GM23248 (cell line): ENCODE measurements around the gene RFTN1. TPM values are rescaled to one million over a fixed set of nuclear protein-coding genes. Genes with fewer than 3 reads are reported as not detected.

Experiments used
- DNase-seq: peaks from one replicate; pipeline ENCODE4 v3.0.0-alpha.2; 2015
- H2AFZ ChIP-seq: fragments of 200-600 bp; sonication (generic); 2 replicates; pipeline ENCODE4 v1.6.1; 2016; ENCODE audit warnings: antibody characterized with exemption
- H3F3A ChIP-seq: fragments of 200-600 bp; sonication (generic); 2 replicates; pipeline ENCODE4 v1.6.1; 2016; ENCODE audit warnings: mild to moderate bottlenecking, antibody characterized with exemption, mixed run types; ENCODE audit not compliant: insufficient read depth
- H3K27ac ChIP-seq: fragments of 200-600 bp; sonication (generic); 2 replicates; pipeline ENCODE4 v1.5.1; 2016; ENCODE audit warnings: mild to moderate bottlenecking
- H3K27me3 ChIP-seq: fragments of 200-600 bp; sonication (generic); replicated peaks from 2 replicates; pipeline ENCODE4 v1.6.1; 2016; ENCODE audit warnings: mild to moderate bottlenecking; ENCODE audit not compliant: insufficient read depth
- H3K36me3 ChIP-seq: fragments of 200-600 bp; sonication (generic); 2 replicates; pipeline ENCODE4 v1.6.1; 2016; ENCODE audit warnings: low read depth, mild to moderate bottlenecking
- H3K4me1 ChIP-seq: fragments of 200-600 bp; sonication (generic); 2 replicates; pipeline ENCODE4 v1.6.1; 2016; ENCODE audit warnings: mild to moderate bottlenecking; ENCODE audit not compliant: insufficient read depth
- H3K4me2 ChIP-seq: fragments of 200-600 bp; sonication (generic); one replicate; pipeline ENCODE4 v1.6.1; 2016; ENCODE audit warnings: mild to moderate bottlenecking; ENCODE audit not compliant: unreplicated experiment
- H3K4me3 ChIP-seq: fragments of 200-600 bp; sonication (generic); 2 replicates; pipeline ENCODE4 v1.5.1; 2016; ENCODE audit warnings: mild to moderate bottlenecking
- H3K79me2 ChIP-seq: fragments of 200-600 bp; sonication (generic); 2 replicates; pipeline ENCODE4 v1.6.1; 2016; ENCODE audit warnings: mild to moderate bottlenecking; ENCODE audit not compliant: insufficient read depth
- H3K9ac ChIP-seq: fragments of 200-600 bp; sonication (generic); 2 replicates; pipeline ENCODE4 v1.6.1; 2016; ENCODE audit warnings: mild to moderate bottlenecking
- H3K9me2 ChIP-seq: fragments of 200-600 bp; sonication (generic); 2 replicates; pipeline ENCODE4 v1.6.1; 2016; ENCODE audit warnings: mixed run types, mild to moderate bottlenecking, moderate library complexity; ENCODE audit not compliant: insufficient read depth
- H3K9me3 ChIP-seq: fragments of 200-600 bp; sonication (generic); one replicate; pipeline ENCODE4 v1.6.1; 2017; ENCODE audit warnings: low read depth
- H4K20me1 ChIP-seq: fragments of 200-600 bp; sonication (generic); 2 replicates; pipeline ENCODE4 v1.6.0; 2016; ENCODE audit not compliant: insufficient read depth
- EZH2 ChIP-seq: fragments of 200-600 bp; sonication (generic); IDR thresholded peaks from 2 replicates; pipeline ENCODE4 v1.6.1; 2018; ENCODE audit warnings: antibody characterized with exemption, mild to moderate bottlenecking; ENCODE audit not compliant: insufficient read depth, poor library complexity, severe bottlenecking
- EZH2phosphoT487 ChIP-seq: fragments of 200-600 bp; sonication (generic); IDR thresholded peaks from 2 replicates; pipeline ENCODE4 v1.6.1; 2018; ENCODE audit warnings: antibody characterized with exemption, moderate library complexity, mild to moderate bottlenecking, low read depth; ENCODE audit not compliant: insufficient read depth
- WGBS, 2 experiments: methylation state at CpG; one replicate each; pipeline ENCODE4 v1.1.6; 2015 to 2017; ENCODE audit warnings: low lambda C conversion rate in 2 of 2, low coverage in 1 of 2; ENCODE audit errors: missing lambda C conversion rate in 2 of 2; 5-methylcytosine and 5-hydroxymethylcytosine counted together
- in situ Hi-C: fragments of 300-500 bp; cut with MboI; formaldehyde crosslinking; loops from 2 replicates; pipeline ENCODE4 v1.15.0; 2020
- polyA plus RNA-seq: library from polyadenylated mRNA; unstranded; fragments of >200 nt; fragmentation: Nextera tagmentation; extraction: Ambion mirVana; gene quantifications from 2 replicates; pipeline ENCODE4 v1.2.1, GENCODE V29; 2016
- total RNA-seq: library from RNA; depleted of rRNA; stranded (reverse); fragments of >200 nt; shearing (Covaris generic); gene quantifications from 2 replicates; pipeline ENCODE4 v1.2.3, GENCODE V29; 2014

Gene RFTN1
- total and polyA plus RNA-seq, 2 experiments from 2014 or later: 43.1 to 77.7 TPM

DNA sequence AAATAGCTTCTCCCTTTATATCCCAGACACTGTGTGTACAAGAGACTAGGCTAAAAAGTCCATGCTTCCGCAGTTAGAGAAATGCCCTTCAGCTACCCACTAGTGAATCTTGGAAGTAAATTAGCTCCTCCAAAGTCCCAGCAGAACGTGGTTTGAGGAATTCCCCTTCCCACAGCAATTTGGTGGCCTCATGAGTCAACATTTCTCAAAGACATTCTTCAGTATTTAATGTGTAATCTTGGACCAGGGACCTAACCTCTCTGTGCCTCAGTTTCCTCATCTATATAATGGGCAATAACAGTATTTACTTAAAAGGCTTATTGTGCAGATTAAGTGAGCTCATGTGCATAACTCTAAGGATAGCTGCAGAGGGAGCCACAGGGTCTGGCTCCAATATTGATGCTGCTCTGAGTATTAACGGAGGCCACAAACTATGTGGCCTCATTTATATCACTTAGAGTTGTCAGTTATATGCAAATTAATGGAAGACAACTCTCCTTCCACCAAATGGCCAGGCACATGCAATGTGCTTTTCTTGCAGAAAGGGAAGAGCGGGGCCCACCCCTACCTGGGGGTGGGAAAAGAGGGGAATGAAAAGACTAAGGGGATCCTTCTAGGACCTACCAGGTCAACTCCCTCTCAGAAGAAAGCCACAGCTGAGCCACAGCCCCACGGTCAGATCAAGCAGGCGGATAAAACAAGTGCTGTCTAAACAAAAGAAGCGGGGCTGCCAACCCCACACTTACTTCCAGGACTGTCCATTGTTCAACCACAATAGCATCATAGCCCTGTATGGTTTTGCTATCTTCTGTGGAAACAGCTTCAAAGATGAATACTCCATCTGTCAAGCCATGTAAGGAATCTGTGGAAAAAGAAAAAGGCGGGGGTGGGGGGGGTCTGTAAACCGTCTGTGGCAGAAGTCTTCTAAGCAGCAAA, 156.0 kb downstream of the RFTN1 start:
- 89 to 90% methylated on average over 9 of the region's 9 CpGs for WGBS, 2 experiments
- no peak overlapping the region for H3K4me2 ChIP-seq
- no peaks in the 10 kb centered on the region for H3K79me2 ChIP-seq
- H3K36me3 ChIP-seq: no peaks in the 10 kb centered on the region; the same call in 1 of the 2 replicates
- TF ChIP-seq EZH2: no peak
- TF ChIP-seq EZH2phosphoT487: no peak
- H3K9me2 ChIP-seq: no peaks in the 10 kb centered on the region
- no peak overlapping the region for H3K4me3 ChIP-seq
- H3K4me1 ChIP-seq: no peaks in the 10 kb centered on the region
- no peaks in the 10 kb centered on the region for H3F3A ChIP-seq
- H3K27ac ChIP-seq: no peak overlapping the region
- H3K9me3 ChIP-seq: no peaks in the 10 kb centered on the region
- no peak overlapping the region for H3K9ac ChIP-seq
- no peak for DNase-seq
- in situ Hi-C loops: no loop called here
- no peaks in the 10 kb centered on the region for H4K20me1 ChIP-seq
- H3K27me3 ChIP-seq: no peaks in the 10 kb centered on the region
- no peak overlapping the region for H2AFZ ChIP-seq

DNA sequence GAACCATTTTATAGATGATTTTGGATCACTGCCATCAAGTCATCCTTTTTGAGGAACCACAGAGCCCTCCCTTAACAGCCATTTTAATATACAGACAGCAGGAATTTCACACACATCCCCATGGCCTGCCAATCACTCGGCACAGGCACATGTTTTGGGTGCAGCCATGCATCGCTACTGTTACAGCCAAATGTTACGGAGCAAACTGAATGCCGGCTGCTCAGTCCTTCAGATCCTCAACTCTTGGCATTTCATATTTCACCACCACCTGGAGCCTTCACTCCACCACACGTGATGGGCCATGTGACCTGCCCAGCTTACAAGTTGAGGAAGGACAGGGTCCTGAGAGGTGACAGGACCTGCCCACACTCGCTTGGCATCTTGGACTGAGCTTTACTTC, 157.7 kb downstream of the RFTN1 start:
- Histone ChIP-seq H3K36me3 (no peaks in the 10 kb centered on the region; the same call in 1 of the 2 replicates), H3K27me3 (no peaks in the 10 kb centered on the region), H3K27ac (no peak overlapping the region), H3K9ac (no peak overlapping the region), H3F3A (peaks cover 14% of the 10 kb centered on the region), H4K20me1 (no peaks in the 10 kb centered on the region), H3K4me1 (peaks cover 15% of the 10 kb centered on the region), H3K4me2 (no peak overlapping the region), H2AFZ (no peak overlapping the region), H3K9me2 (no peaks in the 10 kb centered on the region), H3K4me3 (no peak overlapping the region), H3K79me2 (no peaks in the 10 kb centered on the region), H3K9me3 (no peaks in the 10 kb centered on the region)
- in situ Hi-C loops: no loop called here
- 87 to 95% methylated on average over 6 of the region's 6 CpGs for WGBS, 2 experiments
- no peak for TF ChIP-seq EZH2
- TF ChIP-seq EZH2phosphoT487: no peak
- no peak for DNase-seq

DNA sequence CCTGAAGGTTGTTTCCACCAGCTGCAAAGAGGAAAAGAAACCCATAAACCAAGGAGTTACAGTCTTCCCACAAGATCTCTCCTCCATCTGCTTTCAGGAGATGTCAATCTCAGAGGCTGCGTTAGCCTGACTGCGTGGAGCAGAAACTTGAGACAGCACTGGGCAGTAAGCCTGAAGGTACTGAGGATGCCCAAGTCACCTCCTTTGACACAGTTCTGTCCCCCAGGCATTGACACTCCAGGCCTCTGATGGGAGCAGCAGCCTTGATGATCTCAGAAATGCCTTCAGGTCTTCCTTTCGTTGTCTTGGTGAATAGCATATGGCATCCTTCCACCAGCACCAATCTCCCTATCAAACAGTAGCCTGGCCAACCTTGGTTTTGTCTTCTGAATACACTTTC, 159.2 kb downstream of the RFTN1 start:
- in situ Hi-C loops: no loop called here
- Histone ChIP-seq H3K9ac (no peak overlapping the region), H2AFZ (no peak overlapping the region), H3K27me3 (no peaks in the 10 kb centered on the region), H3F3A (peaks cover 30% of the 10 kb centered on the region), H3K4me1 (peaks cover 29% of the 10 kb centered on the region), H4K20me1 (no peaks in the 10 kb centered on the region), H3K79me2 (no peaks in the 10 kb centered on the region), H3K4me2 (no peak overlapping the region), H3K27ac (no peak overlapping the region), H3K4me3 (no peak overlapping the region), H3K9me3 (no peaks in the 10 kb centered on the region), H3K9me2 (no peaks in the 10 kb centered on the region), H3K36me3 (no peaks in the 10 kb centered on the region; the same call in 1 of the 2 replicates)
- TF ChIP-seq EZH2 (no peak), EZH2phosphoT487 (no peak)
- DNase-seq: no peak
- 91 to 93% methylated on average over 3 of the region's 3 CpGs for WGBS, 2 experiments

- H3K4me3 ChIP-seq: no peak overlapping the region
- WGBS, 2 experiments: 95 to 97% methylated on average over 2 of the region's 2 CpGs
- TF ChIP-seq EZH2: no peak
- no peak for TF ChIP-seq EZH2phosphoT487
These were observed 161.1 kb downstream of the RFTN1 start for GRCh38 chr3:16352428-16352827.

More at GRCh38 chr3:16352428-16352827, 161.1 kb downstream of the RFTN1 start:
- no peaks in the 10 kb centered on the region for H3K79me2 ChIP-seq
- in situ Hi-C loops: no loop called here
- H3K4me1 ChIP-seq: peaks cover 29% of the 10 kb centered on the region
- H3K9me2 ChIP-seq: no peaks in the 10 kb centered on the region
- no peak overlapping the region for H2AFZ ChIP-seq
- H3K36me3 ChIP-seq: no peaks in the 10 kb centered on the region; the same call in 1 of the 2 replicates
- no peak overlapping the region for H3K4me2 ChIP-seq
- H3K9ac ChIP-seq: no peak overlapping the region
- H4K20me1 ChIP-seq: no peaks in the 10 kb centered on the region
- H3K27ac ChIP-seq: no peak overlapping the region
- no peaks in the 10 kb centered on the region for H3K9me3 ChIP-seq
- peaks cover 34% of the 10 kb centered on the region for H3F3A ChIP-seq
- no peaks in the 10 kb centered on the region for H3K27me3 ChIP-seq
- DNase-seq: no peak
